Measurements from ENCODE around the gene STXBP6.

STXBP6 gene

DNA sequence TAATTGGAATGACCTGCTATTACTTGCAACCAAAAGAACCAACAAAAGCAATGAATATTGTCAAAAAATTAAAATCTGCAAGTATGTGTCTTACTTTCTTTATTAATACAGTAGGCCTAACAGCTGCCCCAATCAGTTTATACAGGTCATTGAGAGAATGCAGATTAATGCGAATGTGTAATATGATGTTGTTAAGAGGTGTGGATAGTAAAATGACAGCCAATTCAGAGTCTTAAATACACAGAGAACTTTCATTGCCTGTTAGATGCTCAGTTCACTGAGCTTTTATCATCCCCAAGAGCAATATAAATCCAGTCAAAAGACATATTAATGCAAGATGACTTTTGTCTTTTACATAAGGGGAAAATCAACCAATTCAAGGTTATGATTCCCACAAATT is 58.7 kb downstream of the STXBP6 start:
- peaks cover 0 to 7% of the 10 kb centered on the region in 2 donors for H3K4me1 ChIP-seq (ENCODE audit: control insufficient read depth in 2 of 2, insufficient read depth in 2 of 2, low read length in 2 of 2)
- no peaks in the 10 kb centered on the region for H3K27me3 ChIP-seq (ENCODE audit: control insufficient read depth in 2 of 2, insufficient read depth in 2 of 2, low read length in 2 of 2)
- no peak overlapping the region for H3K9ac ChIP-seq (ENCODE audit: low read depth in 1 of 2, low read length in 2 of 2)
- H3K4me3 ChIP-seq (ENCODE audit: low read length in 2 of 2) = no peak overlapping the region
- H3K36me3 ChIP-seq (ENCODE audit: control insufficient read depth in 2 of 2, insufficient read depth in 2 of 2, low read length in 2 of 2) = no peaks in the 10 kb centered on the region
- no peak overlapping the region for H3K27ac ChIP-seq (ENCODE audit: low read depth in 2 of 2, low read length in 2 of 2)
- H3K9me3 ChIP-seq (ENCODE audit: control insufficient read depth in 2 of 2, low read length in 2 of 2) = no peaks in the 10 kb centered on the region

DNA sequence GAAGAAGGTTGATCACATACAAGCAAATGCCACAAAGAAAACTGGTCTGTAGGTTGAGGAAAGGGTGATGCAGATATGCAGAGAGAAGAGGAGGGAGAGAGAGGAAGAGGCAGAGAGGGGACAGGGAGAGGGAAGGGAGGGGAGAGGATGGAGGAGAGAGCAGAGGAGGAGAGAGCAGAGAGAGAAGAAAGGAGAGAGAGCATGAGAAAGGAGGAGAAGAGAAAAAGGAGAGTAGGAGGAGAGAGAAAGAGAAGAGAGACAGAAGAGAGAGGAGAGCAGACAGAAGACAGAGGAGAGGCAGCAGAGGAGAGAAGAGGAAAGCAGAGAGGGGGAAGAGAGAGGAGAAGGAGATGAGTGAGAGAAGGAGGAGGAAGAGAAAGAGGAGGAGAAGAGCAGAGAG is 59.2 kb downstream of the STXBP6 start:
- H3K36me3 ChIP-seq (ENCODE audit: control insufficient read depth in 2 of 2, insufficient read depth in 2 of 2, low read length in 2 of 2) = no peaks in the 10 kb centered on the region
- H3K9ac ChIP-seq (ENCODE audit: low read depth in 1 of 2, low read length in 2 of 2) = no peak overlapping the region
- H3K27me3 ChIP-seq (ENCODE audit: control insufficient read depth in 2 of 2, insufficient read depth in 2 of 2, low read length in 2 of 2) = no peaks in the 10 kb centered on the region
- H3K9me3 ChIP-seq (ENCODE audit: control insufficient read depth in 2 of 2, low read length in 2 of 2) = no peaks in the 10 kb centered on the region
- H3K27ac ChIP-seq (ENCODE audit: low read depth in 2 of 2, low read length in 2 of 2) = no peak overlapping the region
- no peak overlapping the region for H3K4me3 ChIP-seq (ENCODE audit: low read length in 2 of 2)
- peaks cover 0 to 8% of the 10 kb centered on the region in 2 donors for H3K4me1 ChIP-seq (ENCODE audit: control insufficient read depth in 2 of 2, insufficient read depth in 2 of 2, low read length in 2 of 2)

DNA sequence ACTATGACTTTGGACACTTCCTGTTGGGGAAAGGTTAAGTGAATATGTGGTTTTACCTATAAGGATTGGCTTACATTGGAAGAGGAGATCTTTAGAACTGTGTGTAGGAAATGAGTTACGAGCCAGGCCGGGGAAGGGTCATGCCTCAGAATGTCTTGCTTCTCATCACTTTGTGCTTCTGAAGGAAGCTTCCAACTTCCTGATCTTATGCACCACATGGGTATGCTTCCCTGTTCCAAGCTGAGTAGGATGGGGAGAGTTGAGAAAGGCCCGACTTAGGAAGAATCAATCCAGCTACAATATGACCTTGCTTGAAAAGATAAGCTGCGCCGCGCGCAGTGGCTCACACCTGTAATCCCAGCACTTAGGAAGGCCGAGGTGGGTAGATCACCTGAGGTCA is 59.9 kb downstream of the STXBP6 start:
- no peaks in the 10 kb centered on the region for H3K36me3 ChIP-seq (ENCODE audit: control insufficient read depth in 2 of 2, insufficient read depth in 2 of 2, low read length in 2 of 2)
- H3K9ac ChIP-seq (ENCODE audit: low read depth in 1 of 2, low read length in 2 of 2) = no peak overlapping the region
- H3K4me3 ChIP-seq (ENCODE audit: low read length in 2 of 2) = no peak overlapping the region
- H3K9me3 ChIP-seq (ENCODE audit: control insufficient read depth in 2 of 2, low read length in 2 of 2) = no peaks in the 10 kb centered on the region
- H3K4me1 ChIP-seq (ENCODE audit: control insufficient read depth in 2 of 2, insufficient read depth in 2 of 2, low read length in 2 of 2) = peaks cover 6 to 14% of the 10 kb centered on the region in 2 donors
- no peaks in the 10 kb centered on the region for H3K27me3 ChIP-seq (ENCODE audit: control insufficient read depth in 2 of 2, insufficient read depth in 2 of 2, low read length in 2 of 2)
- H3K27ac ChIP-seq (ENCODE audit: low read depth in 2 of 2, low read length in 2 of 2) = no peak overlapping the region

DNA sequence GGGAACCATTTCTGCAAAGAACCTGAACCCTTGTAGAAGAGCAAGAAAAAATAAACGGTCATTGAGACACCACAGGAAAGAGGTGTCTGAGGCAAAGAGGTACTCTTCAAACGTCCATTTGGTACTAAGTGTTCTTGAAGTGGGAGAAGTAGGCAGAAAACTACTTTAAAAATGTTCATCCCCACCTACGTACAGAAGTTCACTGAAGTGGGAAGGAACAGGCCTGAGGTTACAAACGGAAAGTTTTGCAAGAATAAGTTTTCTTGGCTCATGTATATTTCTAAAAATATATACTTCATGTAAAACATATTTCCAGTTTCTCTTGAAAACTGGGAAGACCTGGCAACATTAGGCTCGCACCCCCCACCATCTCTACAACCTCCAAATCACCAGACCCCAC is 61.2 kb downstream of the STXBP6 start:
- Histone ChIP-seq H3K27ac (ENCODE audit: low read depth in 2 of 2, low read length in 2 of 2) (no peak overlapping the region), H3K4me3 (ENCODE audit: low read length in 2 of 2) (no peak overlapping the region), H3K9ac (ENCODE audit: low read depth in 1 of 2, low read length in 2 of 2) (no peak overlapping the region), H3K36me3 (ENCODE audit: control insufficient read depth in 2 of 2, insufficient read depth in 2 of 2, low read length in 2 of 2) (no peaks in the 10 kb centered on the region), H3K27me3 (ENCODE audit: control insufficient read depth in 2 of 2, insufficient read depth in 2 of 2, low read length in 2 of 2) (no peaks in the 10 kb centered on the region), H3K9me3 (ENCODE audit: control insufficient read depth in 2 of 2, low read length in 2 of 2) (no peaks in the 10 kb centered on the region), H3K4me1 (ENCODE audit: control insufficient read depth in 2 of 2, insufficient read depth in 2 of 2, low read length in 2 of 2) (peaks cover 6 to 18% of the 10 kb centered on the region in 2 donors)

DNA sequence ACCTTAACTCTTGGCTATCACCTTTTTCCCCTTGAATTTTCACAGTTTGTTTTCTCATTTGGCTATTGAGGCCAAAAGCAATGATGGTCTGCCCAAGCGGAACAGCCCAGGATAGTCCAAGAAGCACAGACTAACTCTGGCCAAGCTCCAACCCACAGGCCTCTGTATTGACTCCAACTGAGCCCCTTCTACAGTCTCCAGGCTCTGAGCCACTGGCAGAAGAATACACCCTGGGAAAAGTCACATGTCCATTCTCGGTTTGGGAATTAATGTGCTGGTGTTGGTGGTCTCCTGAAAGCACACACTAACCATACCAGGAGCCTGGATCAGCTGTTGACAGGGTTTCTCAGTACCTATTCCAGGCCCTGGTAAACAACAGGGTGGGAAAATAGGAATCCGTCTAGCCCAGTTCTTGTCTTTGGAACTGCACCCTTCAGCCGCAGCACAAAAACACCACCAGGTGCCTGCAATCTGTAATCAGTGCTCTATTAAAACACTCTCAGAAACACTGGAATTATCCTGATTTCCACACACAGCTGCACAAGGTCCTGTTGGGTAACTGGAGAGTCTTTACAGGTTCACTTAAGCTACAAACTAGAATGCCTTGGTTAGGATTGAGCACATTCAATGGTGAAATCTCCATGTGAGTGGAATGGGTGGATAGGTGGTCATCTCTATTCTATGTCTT is 63.6 kb downstream of the STXBP6 start:
- H3K9ac ChIP-seq (ENCODE audit: low read depth in 1 of 2, low read length in 2 of 2) = no peak overlapping the region
- no peak overlapping the region for H3K4me3 ChIP-seq (ENCODE audit: low read length in 2 of 2)
- no peaks in the 10 kb centered on the region for H3K9me3 ChIP-seq (ENCODE audit: control insufficient read depth in 2 of 2, low read length in 2 of 2)
- no peaks in the 10 kb centered on the region for H3K27me3 ChIP-seq (ENCODE audit: control insufficient read depth in 2 of 2, insufficient read depth in 2 of 2, low read length in 2 of 2)
- H3K27ac ChIP-seq (ENCODE audit: low read depth in 2 of 2, low read length in 2 of 2) = no peak overlapping the region
- H3K4me1 ChIP-seq (ENCODE audit: control insufficient read depth in 2 of 2, insufficient read depth in 2 of 2, low read length in 2 of 2) = peaks cover 8 to 28% of the 10 kb centered on the region in 2 donors
- H3K36me3 ChIP-seq (ENCODE audit: control insufficient read depth in 2 of 2, insufficient read depth in 2 of 2, low read length in 2 of 2) = no peaks in the 10 kb centered on the region

DNA sequence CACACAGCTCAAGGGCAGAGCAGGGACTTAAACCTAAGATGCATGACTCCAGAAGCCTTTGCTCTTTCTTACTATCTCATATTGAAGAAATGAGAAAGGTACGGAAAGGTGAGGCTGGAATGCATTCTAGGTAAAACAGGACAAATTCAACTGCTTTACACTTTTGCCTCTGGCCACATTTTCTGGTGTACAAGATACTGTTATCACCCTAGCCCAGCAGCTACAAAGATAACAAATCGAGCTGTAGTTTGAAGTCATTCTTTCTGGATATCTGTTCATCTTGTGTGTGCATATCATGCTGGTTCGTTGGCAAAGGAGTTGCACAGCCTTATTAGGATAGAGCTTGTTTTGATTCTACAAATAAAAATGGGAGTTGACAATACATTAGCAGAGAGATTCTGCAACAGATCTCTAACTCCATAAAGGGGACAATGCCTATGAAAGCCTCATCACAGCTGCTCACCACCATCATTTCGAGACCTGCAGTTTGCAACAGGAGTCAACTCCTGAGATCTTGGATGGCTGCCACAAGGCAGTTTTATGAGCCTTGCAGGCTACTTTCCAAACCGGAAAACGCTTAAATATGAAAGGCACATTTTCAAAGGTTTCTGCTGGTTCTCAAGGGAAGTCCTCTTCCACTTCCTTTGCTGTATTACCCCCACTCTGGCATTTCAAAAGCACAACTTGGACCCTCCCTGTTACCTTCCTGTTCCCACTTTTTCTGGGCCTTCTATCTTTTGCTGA is 64.9 kb downstream of the STXBP6 start:
- Histone ChIP-seq H3K9me3 (ENCODE audit: control insufficient read depth in 2 of 2, low read length in 2 of 2) (no peaks in the 10 kb centered on the region), H3K27me3 (ENCODE audit: control insufficient read depth in 2 of 2, insufficient read depth in 2 of 2, low read length in 2 of 2) (no peaks in the 10 kb centered on the region), H3K4me1 (ENCODE audit: control insufficient read depth in 2 of 2, insufficient read depth in 2 of 2, low read length in 2 of 2) (peaks cover 8 to 28% of the 10 kb centered on the region in 2 donors), H3K36me3 (ENCODE audit: control insufficient read depth in 2 of 2, insufficient read depth in 2 of 2, low read length in 2 of 2) (no peaks in the 10 kb centered on the region), H3K9ac (ENCODE audit: low read depth in 1 of 2, low read length in 2 of 2) (no peak overlapping the region), H3K4me3 (ENCODE audit: low read length in 2 of 2) (no peak overlapping the region), H3K27ac (ENCODE audit: low read depth in 2 of 2, low read length in 2 of 2) (peak overlapping the region in 1 of 2 donors; percentile 49)

DNA sequence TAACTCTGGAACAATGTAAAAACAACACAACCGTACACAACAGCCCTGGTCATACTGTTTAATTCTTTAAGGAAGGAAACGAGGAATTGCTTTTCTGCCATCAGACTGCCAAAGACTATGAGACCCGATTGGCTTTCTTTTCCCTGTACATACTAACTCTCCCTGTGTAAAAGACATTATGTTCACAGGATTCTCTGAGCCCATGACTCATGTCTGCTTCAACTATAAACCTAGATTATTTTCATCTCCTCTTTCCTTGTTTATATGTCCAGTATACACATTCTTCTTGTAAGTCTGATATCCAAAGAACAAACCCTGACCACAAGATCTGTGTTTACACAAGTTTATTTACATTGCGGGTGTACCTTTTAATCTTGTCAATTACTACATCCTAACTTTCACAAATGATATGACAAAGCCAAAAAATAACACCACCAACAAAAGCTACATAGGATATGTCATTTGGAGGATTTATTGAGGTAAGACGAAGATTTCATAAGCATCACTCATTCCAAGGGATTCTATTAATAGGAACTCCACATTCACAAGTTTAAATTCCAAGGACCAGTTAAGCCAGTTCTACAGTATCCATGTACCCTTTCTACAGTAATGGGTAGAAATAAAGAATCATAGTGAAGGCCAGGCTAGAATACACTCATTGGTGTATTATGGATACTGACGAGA is 67.3 kb downstream of the STXBP6 start:
- Histone ChIP-seq H3K36me3 (ENCODE audit: control insufficient read depth in 2 of 2, insufficient read depth in 2 of 2, low read length in 2 of 2) (no peaks in the 10 kb centered on the region), H3K4me3 (ENCODE audit: low read length in 2 of 2) (peak overlapping the region in 1 of 2 donors; percentile 1), H3K27me3 (ENCODE audit: control insufficient read depth in 2 of 2, insufficient read depth in 2 of 2, low read length in 2 of 2) (no peaks in the 10 kb centered on the region), H3K4me1 (ENCODE audit: control insufficient read depth in 2 of 2, insufficient read depth in 2 of 2, low read length in 2 of 2) (peaks cover 15 to 38% of the 10 kb centered on the region in 2 donors), H3K9ac (ENCODE audit: low read depth in 1 of 2, low read length in 2 of 2) (no peak overlapping the region), H3K27ac (ENCODE audit: low read depth in 2 of 2, low read length in 2 of 2) (peak overlapping the region; percentile 63 to 71), H3K9me3 (ENCODE audit: control insufficient read depth in 2 of 2, low read length in 2 of 2) (no peaks in the 10 kb centered on the region)

DNA sequence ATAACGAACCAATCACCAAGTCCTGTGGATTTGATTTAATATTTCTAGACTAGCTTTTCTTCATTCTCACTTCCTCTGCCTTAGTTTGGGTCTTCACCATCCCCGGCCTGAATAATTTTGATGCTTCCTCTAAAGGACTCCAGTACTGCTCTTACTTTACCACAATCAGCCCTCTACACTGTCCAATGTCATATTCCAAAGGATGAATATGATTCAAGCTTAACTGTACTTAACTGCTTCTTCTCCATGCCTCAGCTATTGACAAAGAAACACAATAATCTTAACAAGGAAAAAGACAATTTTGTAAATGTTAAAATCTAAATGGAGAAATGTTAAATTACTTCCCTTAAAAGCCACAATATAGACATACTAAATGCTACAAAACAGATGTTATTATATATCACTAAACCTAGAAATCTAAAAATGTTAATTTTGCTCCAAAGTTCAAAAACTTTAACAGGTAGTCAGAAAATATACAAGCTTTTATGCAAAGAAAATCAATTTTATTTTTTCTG is 70.2 kb downstream of the STXBP6 start:
- Histone ChIP-seq H3K9me3 (ENCODE audit: control insufficient read depth in 2 of 2, low read length in 2 of 2) (no peaks in the 10 kb centered on the region), H3K27ac (ENCODE audit: low read depth in 2 of 2, low read length in 2 of 2) (no peak overlapping the region), H3K4me3 (ENCODE audit: low read length in 2 of 2) (no peak overlapping the region), H3K27me3 (ENCODE audit: control insufficient read depth in 2 of 2, insufficient read depth in 2 of 2, low read length in 2 of 2) (no peaks in the 10 kb centered on the region), H3K9ac (ENCODE audit: low read depth in 1 of 2, low read length in 2 of 2) (no peak overlapping the region), H3K36me3 (ENCODE audit: control insufficient read depth in 2 of 2, insufficient read depth in 2 of 2, low read length in 2 of 2) (no peaks in the 10 kb centered on the region), H3K4me1 (ENCODE audit: control insufficient read depth in 2 of 2, insufficient read depth in 2 of 2, low read length in 2 of 2) (peaks cover 9 to 29% of the 10 kb centered on the region in 2 donors)

DNA sequence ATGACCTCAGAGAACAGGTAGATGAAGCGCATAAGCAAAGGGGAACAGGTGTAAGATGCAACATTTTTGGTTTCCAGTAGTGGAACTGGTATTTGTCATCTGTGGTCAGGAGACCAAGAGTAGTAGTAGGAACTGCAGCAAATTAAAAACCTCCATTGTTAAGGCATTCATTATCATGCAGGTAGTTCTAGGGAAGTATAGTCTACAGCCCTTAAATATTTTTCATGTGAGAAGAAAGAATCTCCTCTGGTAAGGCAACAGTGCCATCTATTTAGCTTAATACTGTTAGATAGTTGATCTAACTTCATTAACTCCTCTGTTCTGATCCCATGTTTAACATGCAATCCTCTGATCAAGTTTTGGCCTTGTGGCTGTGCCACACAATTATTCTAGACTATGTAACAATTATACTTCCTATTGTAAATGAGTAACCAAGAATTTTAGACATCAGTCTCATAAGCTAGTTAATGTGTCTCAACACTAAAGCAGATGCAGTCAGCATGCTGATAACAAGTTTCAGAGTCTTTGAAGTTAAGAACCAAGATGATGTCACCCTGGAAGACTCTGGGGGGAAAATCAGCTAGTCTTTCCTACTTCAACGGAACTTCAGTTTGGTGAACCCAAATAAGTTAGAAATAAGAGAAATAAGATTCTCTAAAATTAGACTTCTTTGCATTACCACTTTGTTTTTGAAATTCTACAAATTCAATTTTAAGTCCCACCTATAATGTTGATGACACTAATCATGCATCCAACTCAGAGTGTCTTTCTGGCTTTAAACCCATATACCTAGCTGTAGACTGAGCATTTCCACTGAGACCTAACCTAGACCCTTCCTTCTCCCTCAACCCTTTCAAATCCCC is 70.9 kb downstream of the STXBP6 start:
- no peaks in the 10 kb centered on the region for H3K9me3 ChIP-seq (ENCODE audit: control insufficient read depth in 2 of 2, low read length in 2 of 2)
- no peaks in the 10 kb centered on the region for H3K27me3 ChIP-seq (ENCODE audit: control insufficient read depth in 2 of 2, insufficient read depth in 2 of 2, low read length in 2 of 2)
- H3K27ac ChIP-seq (ENCODE audit: low read depth in 2 of 2, low read length in 2 of 2) = peak overlapping the region; percentile 10 to 48
- H3K4me1 ChIP-seq (ENCODE audit: control insufficient read depth in 2 of 2, insufficient read depth in 2 of 2, low read length in 2 of 2) = peaks cover 9 to 27% of the 10 kb centered on the region in 2 donors
- no peak overlapping the region for H3K9ac ChIP-seq (ENCODE audit: low read depth in 1 of 2, low read length in 2 of 2)
- peak overlapping the region in 1 of 2 donors; percentile 8 for H3K4me3 ChIP-seq (ENCODE audit: low read length in 2 of 2)
- H3K36me3 ChIP-seq (ENCODE audit: control insufficient read depth in 2 of 2, insufficient read depth in 2 of 2, low read length in 2 of 2) = no peaks in the 10 kb centered on the region

All from mucosa of rectum (tissue), 2 donors.